Measurements from ENCODE around the gene BACH1. TPM values are rescaled to one million over a fixed set of nuclear protein-coding genes. Genes with fewer than 3 reads are reported as not detected.

BACH1 gene
- total RNA-seq, 1 donor, result 112 TPM

GRCh38 chr21:29374481-29374880 lies 75.8 kb downstream of the BACH1 start:
- H3K4me3 ChIP-seq (ENCODE audit: low read depth, low read length), result no peak overlapping the region
- DNase-seq (ENCODE audit: low read depth), result no peak
- no peak for TF ChIP-seq CTCF (IDR thresholded peaks at IDR 0.05; ENCODE audit: insufficient read depth, low read depth, low read length)

GRCh38 chr21:29376556-29376955 lies 77.8 kb downstream of the BACH1 start:
- TF ChIP-seq CTCF (IDR thresholded peaks at IDR 0.05; ENCODE audit: insufficient read depth, low read depth, low read length), result peak; percentile 43
- DNase-seq (ENCODE audit: low read depth), result no peak
- H3K4me3 ChIP-seq (ENCODE audit: low read depth, low read length), result no peak overlapping the region

- no peak for DNase-seq (ENCODE audit: low read depth)
- TF ChIP-seq CTCF (IDR thresholded peaks at IDR 0.05; ENCODE audit: insufficient read depth, low read depth, low read length), result no peak
- no peak overlapping the region for H3K4me3 ChIP-seq (ENCODE audit: low read depth, low read length)
Observed at GRCh38 chr21:29377266-29377665, 78.5 kb downstream of the BACH1 start.

- H3K4me3 ChIP-seq (ENCODE audit: low read depth, low read length), result no peak overlapping the region
- peak; percentile 58 for DNase-seq (ENCODE audit: low read depth)
- TF ChIP-seq CTCF (IDR thresholded peaks at IDR 0.05; ENCODE audit: insufficient read depth, low read depth, low read length), result no peak
Observed at GRCh38 chr21:29378832-29379231, 80.1 kb downstream of the BACH1 start.

GRCh38 chr21:29379517-29380054 lies 80.9 kb downstream of the BACH1 start:
- H3K4me3 ChIP-seq (ENCODE audit: low read depth, low read length), result no peak overlapping the region
- no peak for TF ChIP-seq CTCF (IDR thresholded peaks at IDR 0.05; ENCODE audit: insufficient read depth, low read depth, low read length)
- DNase-seq (ENCODE audit: low read depth), result no peak

- H3K4me3 ChIP-seq (ENCODE audit: low read depth, low read length), result no peak overlapping the region
- no peak for TF ChIP-seq CTCF (IDR thresholded peaks at IDR 0.05; ENCODE audit: insufficient read depth, low read depth, low read length)
- peak; percentile 42 for DNase-seq (ENCODE audit: low read depth)
Observed at GRCh38 chr21:29382030-29382654, 83.4 kb downstream of the BACH1 start.

Measured in fibroblast of villous mesenchyme (primary cell).